Hypothalamus (tissue), 51 donors: Measurements from ENCODE around the gene SCP2.

Source experiments
- DNase-seq, 51 donors: peaks; one replicate each; lab custom pipeline; 2025; lab: John Stamatoyannopoulos, UW

The SCP2 gene

DNA sequence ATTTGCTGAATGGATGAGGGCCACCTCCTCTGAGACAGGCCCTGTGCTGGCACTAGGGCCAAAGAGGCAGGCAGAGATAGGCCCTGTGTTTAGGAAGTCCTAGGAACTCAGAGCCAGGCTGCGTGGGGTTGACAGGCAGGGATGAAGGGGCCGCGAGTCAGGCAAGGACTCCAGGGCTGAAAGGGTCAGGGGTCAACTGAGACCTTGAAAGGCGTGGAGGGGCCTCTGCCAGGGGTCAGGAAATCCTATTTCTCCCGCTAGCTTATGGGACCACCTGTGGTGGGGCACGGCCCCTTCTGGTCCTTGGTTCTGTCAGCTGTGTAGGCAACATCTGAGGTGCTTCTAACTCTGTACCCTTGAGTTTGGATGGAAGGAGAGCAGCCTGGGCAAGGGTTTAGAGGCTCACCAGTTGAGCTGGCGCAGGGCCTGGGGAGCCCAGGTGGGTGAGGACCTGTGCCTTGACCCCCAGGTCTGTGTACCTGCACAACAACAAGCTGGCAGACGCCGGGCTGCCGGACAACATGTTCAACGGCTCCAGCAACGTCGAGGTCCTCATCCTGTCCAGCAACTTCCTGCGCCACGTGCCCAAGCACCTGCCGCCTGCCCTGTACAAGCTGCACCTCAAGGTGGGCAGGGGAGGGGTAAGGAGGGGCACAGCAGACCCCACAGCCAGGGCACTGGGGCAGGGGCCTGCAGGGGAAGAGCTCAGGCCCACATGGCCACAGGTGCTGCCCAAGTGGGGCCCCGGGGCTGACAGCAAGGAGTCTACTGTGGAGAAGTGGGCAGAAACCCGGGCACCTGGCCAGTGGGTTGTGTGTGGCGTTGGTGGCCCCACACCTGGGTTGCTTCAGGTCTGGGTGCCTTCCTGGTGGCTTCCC, 149.9 kb downstream of the SCP2 start:
- no peak for DNase-seq

DNA sequence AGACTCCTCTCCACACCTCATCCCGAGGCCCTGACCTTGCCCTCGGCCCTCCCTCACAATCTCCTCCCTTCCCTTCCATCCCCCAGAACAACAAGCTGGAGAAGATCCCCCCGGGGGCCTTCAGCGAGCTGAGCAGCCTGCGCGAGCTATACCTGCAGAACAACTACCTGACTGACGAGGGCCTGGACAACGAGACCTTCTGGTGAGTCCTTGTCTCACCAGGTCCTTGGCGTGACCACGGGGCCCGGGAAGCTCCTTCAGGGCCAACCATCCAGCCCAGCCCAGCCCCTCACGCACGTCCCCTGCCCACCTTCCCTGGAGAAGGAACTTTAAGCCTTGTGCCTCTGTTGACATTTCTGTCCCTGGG, 150.5 kb downstream of the SCP2 start:
- no peak for DNase-seq

DNA sequence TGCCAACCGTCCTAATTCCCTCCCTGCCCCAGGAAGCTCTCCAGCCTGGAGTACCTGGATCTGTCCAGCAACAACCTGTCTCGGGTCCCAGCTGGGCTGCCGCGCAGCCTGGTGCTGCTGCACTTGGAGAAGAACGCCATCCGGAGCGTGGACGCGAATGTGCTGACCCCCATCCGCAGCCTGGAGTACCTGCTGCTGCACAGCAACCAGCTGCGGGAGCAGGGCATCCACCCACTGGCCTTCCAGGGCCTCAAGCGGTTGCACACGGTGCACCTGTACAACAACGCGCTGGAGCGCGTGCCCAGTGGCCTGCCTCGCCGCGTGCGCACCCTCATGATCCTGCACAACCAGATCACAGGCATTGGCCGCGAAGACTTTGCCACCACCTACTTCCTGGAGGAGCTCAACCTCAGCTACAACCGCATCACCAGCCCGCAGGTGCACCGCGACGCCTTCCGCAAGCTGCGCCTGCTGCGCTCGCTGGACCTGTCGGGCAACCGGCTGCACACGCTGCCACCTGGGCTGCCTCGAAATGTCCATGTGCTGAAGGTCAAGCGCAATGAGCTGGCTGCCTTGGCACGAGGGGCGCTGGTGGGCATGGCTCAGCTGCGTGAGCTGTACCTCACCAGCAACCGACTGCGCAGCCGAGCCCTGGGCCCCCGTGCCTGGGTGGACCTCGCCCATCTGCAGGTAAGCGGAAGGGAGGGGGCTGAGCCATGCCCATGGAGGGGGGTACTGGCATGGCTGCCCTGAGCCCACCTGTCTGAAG, 151.4 kb downstream of the SCP2 start:
- DNase-seq, result no peak

DNA sequence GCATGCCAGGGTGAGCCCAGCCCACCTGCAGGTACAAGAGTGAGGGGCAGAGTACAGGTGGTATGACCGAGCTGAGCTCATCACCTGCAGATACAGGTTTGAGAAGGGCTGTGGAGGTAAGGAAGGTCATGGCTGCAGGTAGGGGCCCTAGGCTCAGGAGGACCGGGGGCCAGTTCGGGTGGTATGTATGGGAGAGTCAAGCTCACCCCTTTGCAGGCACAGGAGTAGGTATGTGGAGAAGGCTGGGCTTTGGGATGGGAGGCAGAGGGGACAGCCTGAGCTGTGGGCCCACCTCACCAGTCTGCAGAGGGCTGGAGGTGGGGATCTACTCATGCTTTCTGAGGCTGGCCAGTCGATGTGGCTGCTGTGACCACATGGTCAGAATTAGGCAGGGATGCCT, 152.2 kb downstream of the SCP2 start:
- no peak for DNase-seq

DNA sequence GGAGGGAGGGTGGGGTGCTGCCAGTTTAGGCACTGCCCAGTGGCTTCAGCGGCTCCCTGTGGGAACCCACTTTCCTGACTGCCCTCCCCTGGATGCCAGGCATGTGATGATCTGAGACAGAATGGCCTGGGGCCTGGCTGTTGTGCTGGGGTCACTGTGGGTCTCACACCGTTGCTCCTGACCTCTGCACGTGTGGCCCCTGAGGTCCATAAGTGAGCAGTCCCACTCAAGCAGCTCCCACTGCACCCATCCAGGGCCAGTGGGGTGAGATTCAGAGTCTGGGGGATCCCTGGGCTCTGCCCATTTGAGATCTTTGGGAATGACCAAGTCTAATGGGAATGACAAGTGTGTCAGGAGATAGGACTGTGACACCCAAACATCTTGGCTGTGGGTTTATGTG, 153.0 kb downstream of the SCP2 start:
- no peak for DNase-seq

DNA sequence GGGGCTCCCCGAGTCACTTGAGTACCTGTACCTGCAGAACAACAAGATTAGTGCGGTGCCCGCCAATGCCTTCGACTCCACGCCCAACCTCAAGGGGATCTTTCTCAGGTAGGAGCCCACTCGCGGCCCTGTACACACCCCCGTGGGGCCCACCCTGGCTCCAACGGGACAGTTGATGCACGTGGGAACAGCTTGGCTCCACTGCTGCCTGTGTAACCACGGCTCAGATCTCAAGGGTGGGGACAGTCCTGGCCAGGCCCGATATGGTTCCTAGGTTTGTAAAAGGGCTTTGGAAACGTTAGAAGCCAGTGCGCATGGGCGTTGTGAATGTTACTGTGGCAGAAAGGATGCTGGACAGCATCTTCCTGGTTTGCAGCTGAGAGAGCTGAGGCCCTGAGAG, 153.7 kb downstream of the SCP2 start:
- no peak for DNase-seq

DNA sequence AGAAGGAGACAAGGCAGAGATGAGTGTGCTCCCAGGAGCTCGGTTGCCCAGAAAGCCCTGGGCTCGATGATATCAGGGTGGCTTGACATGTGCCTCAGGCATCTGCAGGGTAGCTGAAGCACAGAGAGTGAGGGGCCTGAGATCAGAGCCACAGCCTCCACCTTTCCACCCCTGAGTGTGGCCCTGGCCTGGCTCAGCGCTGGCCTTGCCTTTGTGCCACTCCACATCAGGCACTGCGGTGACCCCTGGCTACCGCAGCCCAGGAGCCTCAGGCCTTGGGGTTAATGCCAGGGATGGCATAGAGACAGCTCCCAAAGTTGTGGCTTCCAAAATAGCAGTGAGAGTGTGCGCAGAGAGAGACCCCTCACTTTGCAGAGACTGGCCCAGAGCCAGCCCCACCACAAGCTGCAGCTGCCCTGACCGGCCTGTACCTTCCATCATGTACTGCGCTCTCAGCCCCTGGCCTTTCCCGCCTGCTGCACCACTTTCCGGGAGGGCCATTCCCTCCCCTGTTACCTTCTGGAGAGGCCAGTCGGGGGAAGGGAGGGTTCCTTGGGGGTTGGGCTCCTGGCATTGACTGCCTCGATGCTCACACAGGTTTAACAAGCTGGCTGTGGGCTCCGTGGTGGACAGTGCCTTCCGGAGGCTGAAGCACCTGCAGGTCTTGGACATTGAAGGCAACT, 154.4 kb downstream of the SCP2 start:
- no peak for DNase-seq

DNA sequence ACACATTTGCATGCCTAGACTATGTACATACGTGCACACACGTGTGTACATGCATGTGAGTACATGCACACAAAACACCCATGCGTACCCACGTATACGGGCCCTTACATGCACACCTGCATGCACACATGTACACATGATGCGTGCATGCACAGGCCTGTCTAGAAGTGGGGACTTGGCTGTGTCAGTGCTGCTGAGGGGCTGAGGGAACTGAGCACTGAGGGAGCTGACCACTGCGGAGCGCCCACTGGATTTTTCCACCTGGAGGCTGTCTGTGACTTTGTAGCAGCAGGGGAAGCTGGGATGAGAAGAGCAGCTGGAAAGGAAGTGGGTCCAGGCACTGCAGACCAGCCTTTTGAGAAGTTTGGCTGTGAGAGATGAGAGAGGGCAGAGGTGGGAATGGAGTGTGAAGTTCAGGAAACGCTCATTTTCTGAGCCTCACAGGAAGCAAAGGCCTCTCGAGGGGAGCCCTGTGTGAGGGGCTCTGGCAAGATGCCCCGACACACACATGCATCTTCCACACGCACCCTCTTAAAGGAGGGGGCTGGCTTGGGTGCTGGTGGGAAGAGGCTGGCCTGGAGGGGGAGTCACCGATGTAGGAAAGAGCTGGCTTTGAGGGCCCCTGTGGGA, 155.9 kb downstream of the SCP2 start:
- DNase-seq, result no peak

DNA sequence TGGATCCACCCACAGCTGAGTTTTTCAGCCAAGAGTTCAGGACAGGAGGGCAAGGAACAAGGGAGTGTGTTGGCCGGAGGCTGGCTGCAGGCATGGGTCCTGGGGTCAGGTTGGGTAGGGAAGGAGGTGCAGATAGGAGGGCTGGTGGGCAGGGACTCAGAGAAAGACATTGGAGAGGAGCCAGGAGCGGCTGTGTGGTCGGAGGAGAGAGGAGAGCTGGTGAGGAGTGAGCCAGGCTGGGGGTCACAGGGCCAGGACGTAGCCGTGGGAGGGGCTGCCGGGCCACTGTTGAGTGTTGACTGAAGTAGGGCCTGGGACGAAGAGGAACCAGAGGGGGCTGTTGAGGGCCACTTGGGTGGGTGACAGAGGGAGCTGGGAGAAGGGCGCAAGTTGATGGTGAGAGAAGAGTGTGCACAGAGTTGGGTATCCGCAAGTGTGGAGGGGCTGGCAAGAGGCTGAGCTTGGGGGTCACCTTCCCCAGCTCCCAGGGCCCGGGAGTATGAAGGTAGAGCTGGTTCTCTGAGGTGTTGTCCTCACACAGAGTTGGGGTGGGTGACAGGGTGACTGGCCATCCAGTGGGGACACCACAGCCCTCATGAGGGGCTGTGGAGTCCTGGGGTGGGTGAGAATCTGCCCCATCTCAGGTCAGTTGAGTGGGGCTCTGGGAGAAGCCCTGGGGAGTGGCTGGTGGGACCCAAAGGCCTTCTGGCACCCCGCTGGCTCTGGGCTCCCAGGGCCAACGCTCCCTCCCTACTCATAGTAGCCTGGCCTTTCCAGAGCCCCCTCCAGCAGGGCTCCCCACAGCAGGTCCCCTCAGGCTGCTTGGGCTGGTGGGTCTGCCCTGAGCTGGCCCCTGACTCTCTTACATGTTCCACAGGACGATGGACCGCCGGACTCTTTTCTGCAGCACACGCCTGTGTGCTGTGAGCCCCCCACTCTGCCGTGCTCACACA, 156.8 kb downstream of the SCP2 start:
- no peak for DNase-seq

DNA sequence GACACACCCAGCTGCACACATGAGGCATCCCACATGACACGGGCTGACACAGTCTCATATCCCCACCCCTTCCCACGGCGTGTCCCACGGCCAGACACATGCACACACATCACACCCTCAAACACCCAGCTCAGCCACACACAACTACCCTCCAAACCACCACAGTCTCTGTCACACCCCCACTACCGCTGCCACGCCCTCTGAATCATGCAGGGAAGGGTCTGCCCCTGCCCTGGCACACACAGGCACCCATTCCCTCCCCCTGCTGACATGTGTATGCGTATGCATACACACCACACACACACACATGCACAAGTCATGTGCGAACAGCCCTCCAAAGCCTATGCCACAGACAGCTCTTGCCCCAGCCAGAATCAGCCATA, 157.5 kb downstream of the SCP2 start:
- no peak for DNase-seq

DNA sequence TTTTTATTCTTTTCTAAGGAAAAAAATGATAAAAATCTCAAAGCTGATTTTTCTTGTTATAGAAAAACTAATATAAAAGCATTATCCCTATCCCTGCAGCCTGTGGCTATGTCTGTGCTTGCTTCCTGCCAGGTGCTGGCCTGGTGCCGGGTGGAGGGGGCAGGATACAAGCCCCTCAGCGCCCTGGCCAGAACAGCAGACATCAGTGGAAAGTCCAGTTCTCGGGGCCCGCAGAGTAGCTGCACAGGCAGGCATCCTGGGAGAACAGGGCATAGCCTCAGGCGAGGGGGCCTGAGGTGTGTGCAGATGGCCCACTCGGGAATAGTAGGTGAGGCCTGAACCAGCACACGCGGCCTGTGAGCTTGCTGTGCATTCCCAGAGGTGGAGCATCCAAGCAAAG, 158.3 kb downstream of the SCP2 start:
- DNase-seq, result no peak

DNA sequence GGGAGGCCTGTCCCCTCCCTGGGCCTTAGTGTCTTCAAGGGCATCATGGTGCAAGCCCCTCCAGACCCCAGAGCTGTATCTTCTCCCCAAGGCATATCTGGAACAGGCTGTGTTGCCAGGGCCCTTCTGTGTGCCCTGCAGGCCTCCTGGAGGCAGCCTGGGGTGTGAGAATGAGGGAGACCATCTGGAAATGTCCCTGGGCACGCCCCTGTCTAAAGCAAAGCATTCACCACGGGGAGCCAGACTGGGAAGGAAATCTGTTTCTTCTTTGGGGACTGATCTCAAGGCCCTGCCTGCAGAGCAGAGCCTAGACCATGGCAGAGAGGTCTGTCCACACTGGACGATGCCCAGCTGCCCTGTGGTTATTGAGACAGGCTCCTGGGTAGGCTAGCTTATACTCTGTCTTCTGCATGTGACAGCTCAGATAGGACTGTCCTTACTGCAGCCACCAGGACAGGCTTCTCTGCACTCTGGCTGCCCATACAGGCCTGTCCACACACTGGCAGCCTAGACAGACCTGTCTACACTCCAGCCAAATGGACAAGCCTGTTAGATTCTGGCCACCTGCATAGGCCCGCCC, 159.5 kb downstream of the SCP2 start:
- no peak for DNase-seq

DNA sequence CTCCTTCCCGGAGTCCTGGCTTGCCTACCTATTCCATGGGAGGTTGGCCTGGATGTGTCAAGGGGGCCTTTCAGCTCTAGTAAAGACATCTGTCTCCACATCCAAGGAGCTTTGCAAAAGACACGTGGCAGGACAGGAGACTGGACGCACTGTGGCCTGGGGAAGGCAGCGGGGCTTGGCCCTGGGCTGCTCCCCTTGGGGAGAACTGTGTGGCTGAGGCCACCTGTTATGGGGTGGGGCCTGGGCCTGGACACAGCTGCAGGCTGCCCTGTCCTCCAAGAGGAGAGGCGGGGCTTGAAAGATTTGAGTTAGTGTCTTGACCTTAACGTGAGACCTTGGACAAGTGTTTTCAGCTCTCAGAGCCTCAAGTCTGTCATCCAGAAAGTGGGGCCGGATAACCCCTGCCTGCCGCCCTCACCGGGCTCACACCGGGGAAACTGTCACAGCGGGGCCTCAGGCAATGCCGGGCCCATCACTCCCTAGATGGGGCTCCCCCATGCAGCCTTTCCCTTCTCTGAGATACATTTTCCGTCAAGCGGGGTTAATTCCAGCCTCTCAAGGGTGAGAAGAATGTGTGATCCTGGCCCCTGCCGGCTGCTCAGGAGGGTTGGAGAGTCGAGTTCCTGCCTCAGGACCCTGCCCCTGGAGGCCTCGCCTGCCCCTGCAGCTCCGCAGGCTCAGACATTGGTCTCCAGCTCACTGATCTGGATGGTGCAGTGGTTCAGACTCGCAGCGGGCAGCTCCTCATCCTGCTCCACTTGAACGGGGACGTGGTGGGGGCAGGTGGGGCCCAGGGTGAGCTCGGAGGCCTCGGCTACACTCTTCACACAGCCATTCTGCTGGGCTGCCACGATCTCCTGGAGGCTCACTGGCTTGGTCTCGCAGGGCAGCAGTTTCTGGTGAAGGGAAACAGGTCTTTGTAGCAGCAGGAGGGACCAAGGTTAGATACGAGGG, 160.5 kb downstream of the SCP2 start:
- no peak for DNase-seq

DNA sequence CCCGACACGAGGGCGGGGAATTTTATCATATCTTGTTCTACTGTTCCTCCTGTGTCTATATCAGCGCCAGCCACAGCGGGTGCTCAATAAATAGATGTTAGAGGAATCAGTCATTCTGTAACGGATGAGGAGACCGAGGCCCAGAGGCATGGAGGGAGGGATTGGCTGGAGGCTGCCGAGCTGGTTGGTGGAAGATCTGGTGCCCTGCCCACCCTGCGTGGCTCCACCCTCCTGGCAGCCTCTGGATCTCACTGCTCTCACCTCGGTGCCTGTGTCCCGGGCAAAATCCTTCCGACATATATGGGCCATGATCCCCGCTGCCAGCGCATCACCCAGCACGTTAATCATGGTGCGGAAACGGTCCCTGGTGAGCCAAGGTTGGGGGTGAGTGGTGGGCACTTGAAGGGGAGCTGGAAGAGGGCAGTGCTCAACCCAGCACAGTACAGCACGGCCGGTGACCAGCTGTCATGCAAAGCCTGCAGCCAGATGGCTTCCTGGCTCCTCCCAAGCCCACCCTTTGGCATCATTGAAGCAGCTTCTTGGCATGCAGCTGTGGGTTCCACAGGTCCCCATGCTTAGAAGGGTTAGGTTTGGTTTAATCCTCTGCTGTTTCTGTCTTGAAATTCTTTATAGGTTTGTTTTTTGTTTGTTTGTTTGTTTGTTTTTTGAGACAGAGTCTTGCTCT, 161.7 kb downstream of the SCP2 start:
- DNase-seq, result no peak

DNA sequence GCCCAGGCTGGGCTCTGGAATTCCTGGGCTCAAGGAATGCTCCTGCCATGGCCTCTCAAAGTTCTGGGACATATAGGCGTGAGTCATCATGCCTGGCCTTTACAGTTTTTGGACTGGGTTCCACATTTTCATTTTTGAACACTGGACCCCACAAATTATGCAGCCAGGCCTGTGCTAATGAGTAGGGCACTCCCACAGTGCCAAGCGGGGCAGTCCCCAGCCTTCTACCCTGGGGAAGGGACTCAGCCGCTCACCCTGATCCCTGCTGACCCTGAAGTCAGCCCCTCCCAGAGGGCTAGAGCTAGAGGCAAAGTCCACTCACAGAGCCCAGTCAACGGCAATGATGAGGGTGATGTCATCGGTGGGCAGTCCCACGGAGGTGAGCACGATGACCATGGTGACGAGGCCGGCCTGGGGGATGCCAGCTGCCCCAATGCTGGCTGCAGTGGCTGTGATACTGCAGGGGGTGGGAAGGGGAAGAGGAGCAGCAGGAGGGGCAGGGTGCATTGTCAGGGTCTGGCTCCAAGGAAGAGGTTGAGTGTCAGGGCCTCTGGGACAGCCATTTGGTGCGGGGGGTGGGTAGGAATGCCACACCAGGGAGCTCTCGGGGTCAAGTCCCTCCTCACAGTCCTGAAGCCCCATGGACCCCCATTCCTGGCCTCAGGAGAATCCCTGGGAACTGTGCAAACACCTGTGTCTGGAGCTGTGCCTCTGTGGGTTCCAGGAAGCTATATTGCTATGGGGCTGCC, 162.6 kb downstream of the SCP2 start:
- no peak for DNase-seq

DNA sequence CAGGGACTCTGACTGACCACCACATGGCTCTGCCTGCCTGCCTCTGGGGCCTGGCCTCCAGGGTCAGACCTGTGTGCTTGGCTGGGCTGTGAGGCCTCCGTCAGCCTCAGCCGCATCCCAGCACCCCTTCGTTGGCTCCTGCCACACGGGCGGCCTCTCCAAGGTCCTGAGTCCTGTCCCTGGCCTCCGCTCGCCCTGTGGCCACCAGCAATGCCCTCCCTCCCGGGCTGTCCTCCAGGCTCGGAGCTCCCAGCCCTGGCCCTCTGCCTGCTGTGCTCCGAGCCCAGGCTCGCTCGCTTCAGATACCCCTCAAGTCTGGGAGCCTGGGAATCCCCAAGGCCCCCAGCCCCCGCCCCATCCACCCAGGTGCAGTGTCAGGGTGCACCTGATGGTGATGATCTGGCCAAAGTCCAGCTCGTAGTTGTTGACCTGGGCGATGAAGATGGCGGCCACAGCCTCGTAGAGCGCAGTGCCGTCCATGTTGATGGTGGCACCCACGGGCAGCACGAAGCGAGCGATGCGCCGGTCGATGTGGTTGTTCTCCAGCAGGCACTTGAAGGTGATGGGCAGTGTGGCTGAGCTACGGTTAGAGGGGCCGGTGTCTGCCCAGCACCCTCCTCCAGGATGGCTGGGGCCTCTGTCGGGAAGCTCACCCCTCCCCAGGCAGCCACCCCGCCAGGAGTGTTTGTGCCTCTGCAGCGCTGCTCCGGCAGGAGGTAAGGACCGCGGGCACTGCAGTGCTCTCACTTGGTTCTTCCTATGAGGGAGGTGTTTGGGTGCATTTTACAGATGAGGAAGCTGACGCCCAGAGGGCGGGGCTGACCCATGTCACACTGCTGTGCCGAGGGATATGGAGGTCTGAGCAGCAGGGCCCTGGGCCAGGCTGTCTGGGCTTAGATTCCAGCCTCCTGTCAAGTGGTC, 163.4 kb downstream of the SCP2 start:
- DNase-seq, result peak in 1 of 51 donors; percentile 5
